GM08714 (cell line): Measurements from ENCODE around the gene NHLRC4.
A peak's percentile ranks its signal among the peaks of the same experiment; 100 is the strongest.

Source experiments
- H3K4me3 ChIP-seq: fragments of 200-500 bp; sonication (Bioruptor generic); 2 replicates; pipeline ENCODE4 v1.5.1; 2014; ENCODE audit warnings: mild to moderate bottlenecking, low read length, inconsistent platforms
- ZNF274 ChIP-seq: IDR thresholded peaks from 2 replicates; pipeline ENCODE4 v1.6.1; 2012; ENCODE audit warnings: mild to moderate bottlenecking, low read depth, low read length

The NHLRC4 gene

GRCh38 chr16:566475-567372, at the start of gene NHLRC4:
TSS of gene NHLRC4 (plus strand) at chr16:567005. CDS start at chr16:568048, 1,043 bp downstream.
- TF ChIP-seq ZNF274, result no peak
- peak within 1 kb of the TSS; percentile 6; the same call in 1 of the 2 replicates for H3K4me3 ChIP-seq

- no peak overlapping the region for H3K4me3 ChIP-seq
- no peak for TF ChIP-seq ZNF274
These were observed 47.9 kb upstream of the NHLRC4 start for GRCh38 chr16:518858-519257.

GRCh38 chr16:519425-519824, 47.4 kb upstream of the NHLRC4 start:
- no peak for TF ChIP-seq ZNF274
- H3K4me3 ChIP-seq, result no peak overlapping the region

GRCh38 chr16:519841-520687, 46.7 kb upstream of the NHLRC4 start:
- TF ChIP-seq ZNF274, result no peak
- no peak overlapping the region for H3K4me3 ChIP-seq

- H3K4me3 ChIP-seq, result no peak overlapping the region
These were observed 46.0 kb upstream of the NHLRC4 start for GRCh38 chr16:520847-521246.

GRCh38 chr16:521381-522210, 45.2 kb upstream of the NHLRC4 start:
- no peak overlapping the region for H3K4me3 ChIP-seq
- TF ChIP-seq ZNF274, result no peak

More at GRCh38 chr16:520847-521246, 46.0 kb upstream of the NHLRC4 start:
- TF ChIP-seq ZNF274, result no peak

- no peak overlapping the region for H3K4me3 ChIP-seq
- no peak for TF ChIP-seq ZNF274
These were observed 44.3 kb upstream of the NHLRC4 start for GRCh38 chr16:522320-523096.

GRCh38 chr16:523097-523741, 43.6 kb upstream of the NHLRC4 start:
- H3K4me3 ChIP-seq, result no peak overlapping the region
- TF ChIP-seq ZNF274, result no peak

GRCh38 chr16:524274-525040, 42.3 kb upstream of the NHLRC4 start:
- no peak for TF ChIP-seq ZNF274
- no peak overlapping the region for H3K4me3 ChIP-seq

- no peak overlapping the region for H3K4me3 ChIP-seq
- TF ChIP-seq ZNF274, result no peak
These were observed 41.7 kb upstream of the NHLRC4 start for GRCh38 chr16:525123-525519.

GRCh38 chr16:525520-526180, 41.2 kb upstream of the NHLRC4 start:
- TF ChIP-seq ZNF274, result no peak

More at GRCh38 chr16:525520-526180, 41.2 kb upstream of the NHLRC4 start:
- H3K4me3 ChIP-seq, result peak overlapping the region; percentile 67; the same call in 1 of the 2 replicates
